Transverse colon (tissue), 4 donors: ENCODE measurements around the gene ULK4. TPM values are rescaled to one million over a fixed set of nuclear protein-coding genes. Genes with fewer than 3 reads are reported as not detected.

Source experiments
- DNase-seq: peaks from one replicate; pipeline ENCODE4 v3.0.0-alpha.2; 2019
- H3K27ac ChIP-seq, 4 donors: fragments of 200-600 bp; sonication (generic); 2 replicates each; pipeline ENCODE4 v1.5.1; 2016 to 2018; ENCODE audit warnings: inconsistent platforms in 4 of 4
- H3K27me3 ChIP-seq: fragments of 200-600 bp; sonication (generic); 2 replicates; pipeline ENCODE4 v1.5.1; 2017; ENCODE audit warnings: inconsistent platforms
- H3K36me3 ChIP-seq, 4 donors: fragments of 200-600 bp; sonication (generic); 2 replicates each; pipeline ENCODE4 v1.5.1; 2017 to 2019; ENCODE audit warnings: inconsistent platforms in 4 of 4
- H3K4me1 ChIP-seq, 4 donors: fragments of 200-600 bp; sonication (generic); 2 replicates each; pipeline ENCODE4 v1.5.1; 2017 to 2020; ENCODE audit warnings: inconsistent platforms in 4 of 4
- H3K4me3 ChIP-seq, 4 donors: fragments of 200-600 bp; sonication (generic); 1 replicate in 1 of 4; 2 replicates in 3 of 4; pipeline versions ENCODE4 v1.5.1 to v1.6.1; 2017 to 2019; ENCODE audit warnings: inconsistent platforms in 4 of 4
- H3K9me3 ChIP-seq, 2 donors: fragments of 200-600 bp; sonication (generic); 2 replicates each; pipeline ENCODE4 v1.5.1; 2017 to 2019; ENCODE audit warnings: inconsistent platforms in 2 of 2
- CTCF ChIP-seq, 5 experiments: fragments of 200-600 bp in 3 of 5; fragments of 450-650 bp in 2 of 5; sonication (generic) in 3 of 5; IDR thresholded peaks; 1 replicate in 2 of 5; 2 replicates in 3 of 5; pipeline ENCODE4 v1.5.1; 2016 to 2017; ENCODE audit warnings: antibody characterized with exemption in 5 of 5, inconsistent platforms in 3 of 5, mild to moderate bottlenecking in 2 of 5, moderate library complexity in 1 of 5
- EP300 ChIP-seq: sonication (generic); formaldehyde crosslinking; IDR thresholded peaks from one replicate; pipeline ENCODE4 v1.6.1; 2017; ENCODE audit warnings: antibody characterized with exemption, low read depth
- POLR2A ChIP-seq: fragments of 450-650 bp; IDR thresholded peaks from one replicate; pipeline ENCODE4 v1.6.1; 2016; ENCODE audit warnings: antibody characterized with exemption, mild to moderate bottlenecking, moderate library complexity
- POLR2AphosphoS5 ChIP-seq, 3 donors: sonication (generic); formaldehyde crosslinking; IDR thresholded peaks; one replicate each; pipeline ENCODE4 v1.6.1; 2016; ENCODE audit warnings: antibody characterized with exemption in 3 of 3
- WGBS, 2 donors: methylation state at CpG; one replicate each; pipeline ENCODE4 v1.1.5; 2018; ENCODE audit warnings: low coverage in 1 of 2; 5-methylcytosine and 5-hydroxymethylcytosine counted together
- in situ Hi-C, 4 donors: fragments of 200-750 bp; cut with MboI; loops; one replicate each; pipeline versions ENCODE4 v1.15.0 to v1.15.1; 2017; ENCODE audit warnings: low sequenced_read_pairs in 3 of 4, low pct_ligation_motif_present in 1 of 4, low pct_unique_long_range_greater_than_20kb in 1 of 4
- intact Hi-C: fragments of 100-400 bp; cut with DNase I; formaldehyde crosslinking; loops from one replicate; pipeline ENCODE4 v1.15.1; 2023; ENCODE audit warnings: low total_unique reads
- total RNA-seq, 4 donors: library from RNA; depleted of rRNA; stranded (reverse); fragments of >200 nt; gene quantifications; one replicate each; pipeline ENCODE4 v1.1.0, GENCODE V29; 2016

The ULK4 gene
- total RNA-seq, 4 donors from 2014 or later = 4.1 to 19.2 (median 11.7) TPM

DNA sequence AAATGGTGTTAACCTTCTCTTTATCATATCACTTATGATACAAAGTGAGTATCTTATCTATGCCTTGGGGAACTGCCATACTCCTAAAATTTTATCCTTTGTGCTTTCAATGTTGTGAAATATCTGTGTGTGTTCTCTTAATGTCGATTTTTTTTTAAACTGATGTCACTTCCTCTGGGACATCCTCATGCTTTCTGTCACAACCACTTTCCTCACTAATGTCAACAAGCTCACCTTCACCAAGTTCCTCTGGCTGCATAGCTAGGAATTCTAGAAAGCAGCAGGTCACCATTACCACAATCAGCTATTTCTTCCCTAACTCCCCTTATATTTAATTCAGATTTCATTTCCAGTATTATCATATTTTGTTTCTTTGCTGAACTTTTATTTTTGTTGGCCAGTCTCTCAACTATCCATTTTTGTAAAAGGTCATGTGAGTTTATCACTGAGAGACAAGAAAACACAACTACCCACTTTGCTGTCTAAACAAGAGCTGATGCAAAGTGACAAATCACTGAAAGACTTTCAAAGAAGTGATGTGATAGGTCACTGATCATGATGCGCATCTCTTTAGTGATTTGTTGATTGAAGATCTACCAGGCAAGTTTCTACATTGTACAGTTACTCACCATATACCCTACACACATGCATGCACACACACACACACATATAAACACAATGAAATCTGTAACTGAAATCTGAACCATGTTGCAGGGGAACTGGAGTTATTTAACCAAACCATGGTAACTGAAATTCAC, 369.0 kb downstream of the ULK4 start:
- in situ Hi-C loops = no loop called here
- no peak overlapping the region for H3K27ac ChIP-seq
- no peak for DNase-seq
- H3K4me1 ChIP-seq = no peaks in the 10 kb centered on the region
- no peak overlapping the region for H3K4me3 ChIP-seq
- no peaks in the 10 kb centered on the region for H3K36me3 ChIP-seq
- no peaks in the 10 kb centered on the region for H3K9me3 ChIP-seq
- no peaks in the 10 kb centered on the region for H3K27me3 ChIP-seq
- intact Hi-C loops = no loop called here
- no peak for TF ChIP-seq POLR2AphosphoS5 (IDR thresholded peaks at IDR 0.05)
- TF ChIP-seq EP300 = no peak
- TF ChIP-seq POLR2A = no peak
- TF ChIP-seq CTCF (IDR thresholded peaks at IDR 0.05) = no peak
- WGBS, 2 donors = 64 to 75% methylated on average over 2 of the region's 2 CpGs

- Histone ChIP-seq H3K9me3 (no peaks in the 10 kb centered on the region), H3K4me3 (no peak overlapping the region), H3K36me3 (no peaks in the 10 kb centered on the region), H3K27me3 (no peaks in the 10 kb centered on the region), H3K4me1 (no peaks in the 10 kb centered on the region), H3K27ac (no peak overlapping the region)
- in situ Hi-C loops = no loop called here
- 92 to 94% methylated on average over 2 of the region's 2 CpGs for WGBS, 2 donors
- DNase-seq = no peak
- TF ChIP-seq CTCF (IDR thresholded peaks at IDR 0.05) (no peak), EP300 (no peak)
- intact Hi-C loops = no loop called here
Measured at GRCh38 chr3:41583014-41583413, 378.9 kb downstream of the ULK4 start.

DNA sequence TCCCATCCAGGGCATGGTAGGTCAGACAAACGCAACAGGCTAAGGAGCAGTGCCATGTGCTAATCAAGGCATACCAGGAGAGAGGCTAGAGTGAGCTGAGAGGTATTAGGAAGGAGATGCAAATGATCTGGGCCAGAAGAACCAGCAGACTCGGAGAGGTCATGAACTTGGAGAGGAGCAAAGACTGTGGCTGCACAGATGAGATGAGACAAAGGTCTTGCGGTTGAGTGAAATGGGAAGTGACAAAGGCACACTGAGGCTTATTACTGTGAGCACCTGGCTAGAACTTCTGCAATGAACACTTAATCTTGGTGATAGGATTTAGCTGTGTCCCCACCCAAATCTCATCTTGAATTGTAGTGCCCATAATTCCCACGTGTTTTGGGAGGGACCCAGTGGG, 380.2 kb downstream of the ULK4 start:
- H3K36me3 ChIP-seq = no peaks in the 10 kb centered on the region
- in situ Hi-C loops (no loop called here), intact Hi-C loops (no loop called here)
- no peak overlapping the region for H3K4me3 ChIP-seq
- no peak for TF ChIP-seq POLR2AphosphoS5 (IDR thresholded peaks at IDR 0.05)
- no peak for TF ChIP-seq POLR2A
- no peak for TF ChIP-seq EP300
- no peak for TF ChIP-seq CTCF (IDR thresholded peaks at IDR 0.05)
- no peak for DNase-seq
- no peaks in the 10 kb centered on the region for H3K4me1 ChIP-seq
- H3K27ac ChIP-seq = no peak overlapping the region
- WGBS, 2 donors = 80 to 100% methylated on average over 2 to 4 of the region's 4 CpGs
- no peaks in the 10 kb centered on the region for H3K27me3 ChIP-seq
- no peaks in the 10 kb centered on the region for H3K9me3 ChIP-seq

DNA sequence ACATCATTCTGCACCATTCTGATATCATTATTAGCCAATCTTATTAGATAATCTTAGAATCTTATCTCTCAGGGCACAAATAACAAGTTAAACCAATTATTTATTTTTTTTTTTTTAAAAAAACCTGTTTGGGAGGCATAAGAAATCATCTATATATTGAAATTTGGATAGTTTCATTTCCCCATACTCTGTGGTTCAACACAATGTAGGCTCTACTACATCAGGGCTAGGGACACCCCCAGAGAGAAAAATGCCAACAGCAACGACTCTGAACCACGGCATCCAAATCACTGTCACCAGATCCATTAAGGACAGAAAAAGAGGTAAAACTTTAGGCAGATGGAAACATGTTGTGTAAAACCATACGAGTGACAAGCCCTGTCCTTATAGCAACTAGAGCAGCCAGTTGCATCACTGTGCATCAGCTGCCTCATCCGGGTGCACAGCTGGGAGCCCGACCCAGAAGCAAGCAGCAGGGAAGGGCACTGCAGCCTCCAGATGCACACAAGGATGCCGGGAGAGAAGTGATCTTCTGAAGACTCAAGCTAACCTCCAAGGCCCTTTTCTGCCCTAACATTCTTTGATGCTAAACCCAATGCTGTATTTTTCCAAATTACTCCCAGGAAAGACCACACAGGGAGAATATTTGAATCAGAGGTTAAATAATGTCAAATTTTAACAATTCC, 381.5 kb downstream of the ULK4 start:
- Histone ChIP-seq H3K9me3 (no peaks in the 10 kb centered on the region), H3K4me1 (no peaks in the 10 kb centered on the region), H3K36me3 (no peaks in the 10 kb centered on the region), H3K27me3 (no peaks in the 10 kb centered on the region), H3K4me3 (no peak overlapping the region), H3K27ac (no peak overlapping the region)
- DNase-seq = no peak
- WGBS, 2 donors = 70 to 100% methylated on average over 2 to 6 of the region's 6 CpGs
- intact Hi-C loops (no loop called here), in situ Hi-C loops (no loop called here)
- TF ChIP-seq CTCF (IDR thresholded peaks at IDR 0.05) = no peak
- TF ChIP-seq EP300 = no peak
- no peak for TF ChIP-seq POLR2A
- TF ChIP-seq POLR2AphosphoS5 (IDR thresholded peaks at IDR 0.05) = no peak
